ENCODE measurements around the gene LPAR1.

DNA sequence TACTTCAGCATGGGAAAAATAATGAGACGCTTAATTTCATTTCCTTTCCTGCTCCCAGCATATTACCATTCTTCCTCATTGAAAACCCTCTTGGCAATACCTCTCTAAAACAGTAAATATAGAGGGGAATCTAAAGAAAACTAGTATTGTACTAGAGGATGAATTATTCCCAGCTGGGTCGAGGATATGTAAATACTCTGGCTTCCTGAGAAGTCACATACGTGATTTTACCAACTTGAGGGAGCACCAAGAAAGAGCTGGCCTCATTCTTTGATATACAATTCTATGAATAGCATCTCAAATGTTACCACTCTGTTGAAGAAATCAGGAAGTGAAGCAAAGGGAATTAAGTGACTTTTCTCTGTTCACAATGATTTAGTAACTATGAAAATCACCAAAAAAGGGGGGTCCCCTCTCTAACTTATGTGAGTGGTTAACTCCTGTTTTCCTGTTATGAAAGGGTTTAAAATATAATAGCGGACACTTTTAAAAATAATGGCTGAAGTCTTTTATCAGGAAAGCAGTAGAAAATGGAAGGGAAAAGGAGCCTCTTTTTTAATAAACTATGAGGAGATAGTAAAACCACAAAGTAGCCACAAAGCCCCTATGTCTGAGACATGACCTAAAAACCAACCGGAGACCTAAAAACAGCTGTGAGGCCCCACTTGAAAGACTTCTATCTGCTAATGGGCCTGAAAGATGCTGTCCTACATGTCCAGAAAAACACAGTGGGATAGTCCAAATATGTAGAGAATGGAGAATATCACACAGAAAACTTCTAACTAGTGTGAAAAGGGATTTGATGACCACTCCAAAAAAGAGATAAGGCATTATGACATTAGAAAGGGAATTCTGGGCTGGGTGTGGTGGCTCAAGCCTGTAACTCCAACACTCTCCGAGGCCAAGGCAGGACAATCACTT, 42.6 kb downstream of the LPAR1 start:
- TF ChIP-seq, protein P1, sequence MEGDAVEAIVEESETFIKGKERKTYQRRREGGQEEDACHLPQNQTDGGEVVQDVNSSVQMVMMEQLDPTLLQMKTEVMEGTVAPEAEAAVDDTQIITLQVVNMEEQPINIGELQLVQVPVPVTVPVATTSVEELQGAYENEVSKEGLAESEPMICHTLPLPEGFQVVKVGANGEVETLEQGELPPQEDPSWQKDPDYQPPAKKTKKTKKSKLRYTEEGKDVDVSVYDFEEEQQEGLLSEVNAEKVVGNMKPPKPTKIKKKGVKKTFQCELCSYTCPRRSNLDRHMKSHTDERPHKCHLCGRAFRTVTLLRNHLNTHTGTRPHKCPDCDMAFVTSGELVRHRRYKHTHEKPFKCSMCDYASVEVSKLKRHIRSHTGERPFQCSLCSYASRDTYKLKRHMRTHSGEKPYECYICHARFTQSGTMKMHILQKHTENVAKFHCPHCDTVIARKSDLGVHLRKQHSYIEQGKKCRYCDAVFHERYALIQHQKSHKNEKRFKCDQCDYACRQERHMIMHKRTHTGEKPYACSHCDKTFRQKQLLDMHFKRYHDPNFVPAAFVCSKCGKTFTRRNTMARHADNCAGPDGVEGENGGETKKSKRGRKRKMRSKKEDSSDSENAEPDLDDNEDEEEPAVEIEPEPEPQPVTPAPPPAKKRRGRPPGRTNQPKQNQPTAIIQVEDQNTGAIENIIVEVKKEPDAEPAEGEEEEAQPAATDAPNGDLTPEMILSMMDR (IDR thresholded peaks at IDR 0.05 in 8 of 11, conservative IDR thresholded peaks at IDR 0.05 in 3 of 11) = no peak
- TF ChIP-seq POLR2A (IDR thresholded peaks at IDR 0.05) = no peak
